Superior temporal gyrus (tissue), 1 donor: Measurements from ENCODE around the gene RFTN1.

Experiments used
- DNase-seq: peaks from one replicate; pipeline ENCODE4 v3.0.0-alpha.2; 2016; ENCODE audit errors: extremely low spot score

Gene RFTN1

DNA sequence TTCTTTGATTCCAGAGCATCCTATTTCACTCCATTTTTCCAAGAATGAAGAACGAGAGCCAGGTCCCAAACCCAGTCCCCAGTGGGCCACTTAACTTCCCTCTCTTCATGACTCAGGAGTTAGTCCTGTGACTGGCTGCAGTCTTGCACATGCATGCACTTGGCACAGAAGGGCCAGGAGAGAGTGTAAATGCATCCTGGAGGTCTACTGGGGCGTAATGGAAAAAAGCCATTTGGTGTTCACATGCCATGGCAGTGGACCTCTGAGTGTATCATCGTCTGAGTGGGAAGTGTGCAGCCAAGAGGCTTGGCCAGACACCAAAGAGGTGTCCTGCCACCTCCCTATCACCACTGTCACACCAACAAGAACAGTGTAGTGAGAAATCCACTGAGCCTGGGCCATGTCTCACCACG lies 15.1 kb upstream of the RFTN1 start:
- DNase-seq = no peak

GRCh38 chr3:16528106-16528505 lies 14.6 kb upstream of the RFTN1 start:
- no peak for DNase-seq

DNA sequence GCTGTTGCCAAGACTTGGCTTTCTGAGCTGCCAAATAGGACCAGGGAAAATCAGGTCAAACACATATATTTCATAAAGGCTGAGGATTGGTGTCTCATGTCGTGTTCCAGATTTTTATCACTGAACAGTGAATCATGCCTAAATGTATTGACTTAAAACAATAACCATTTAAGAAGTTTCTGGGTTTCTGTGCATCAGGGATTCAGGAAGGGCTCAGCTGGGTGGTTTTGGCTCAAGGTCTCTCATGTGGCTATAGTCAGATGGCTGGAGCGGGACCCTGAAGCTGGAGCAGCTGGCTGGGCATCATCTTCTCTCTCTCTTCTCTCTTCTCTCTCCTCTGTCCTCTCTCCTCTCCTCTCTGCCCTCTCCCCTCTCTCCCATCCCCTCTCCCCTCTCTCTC lies 10.7 kb upstream of the RFTN1 start:
- DNase-seq = no peak

DNA sequence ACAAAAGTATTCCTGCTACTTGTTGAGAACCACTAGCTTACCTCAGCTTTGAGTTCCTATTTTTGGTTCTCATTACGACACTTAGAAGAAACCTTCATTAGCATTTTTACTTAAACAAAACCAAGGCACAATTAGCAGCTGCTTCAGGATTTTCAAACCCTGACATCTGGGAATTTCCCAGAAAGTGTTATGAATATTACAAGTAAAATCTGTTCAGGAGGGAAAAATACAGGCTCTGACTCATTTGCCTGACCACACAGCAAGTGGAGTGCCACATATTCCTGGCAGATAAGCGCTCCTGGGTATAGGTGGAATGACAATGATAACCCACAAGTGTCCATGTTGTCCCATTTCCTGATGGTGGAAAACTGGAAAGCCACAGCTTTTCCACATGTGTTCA lies 10.3 kb upstream of the RFTN1 start:
- DNase-seq = peak; percentile 60

DNA sequence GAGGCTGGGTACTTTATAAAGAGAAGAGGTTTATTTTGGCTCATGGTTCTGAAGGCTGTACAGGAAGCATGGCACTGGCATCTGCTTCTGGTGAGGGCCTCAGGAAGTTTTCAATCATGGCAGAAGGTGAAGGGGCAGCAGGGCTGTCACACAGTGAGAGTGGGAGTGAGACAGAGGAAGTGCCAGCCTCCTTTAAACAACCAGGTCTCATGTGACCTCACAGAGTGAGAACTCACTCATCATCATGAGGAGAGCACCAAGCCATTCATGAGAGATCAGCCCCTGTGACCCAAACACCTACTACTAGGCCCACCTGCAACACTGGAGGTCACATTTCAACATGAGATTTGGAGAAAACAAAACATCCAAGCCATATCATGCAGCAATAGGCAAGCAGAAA lies 9.3 kb upstream of the RFTN1 start:
- DNase-seq = no peak

- DNase-seq = no peak
Measured at GRCh38 chr3:16520970-16521881, 7.7 kb upstream of the RFTN1 start.

DNA sequence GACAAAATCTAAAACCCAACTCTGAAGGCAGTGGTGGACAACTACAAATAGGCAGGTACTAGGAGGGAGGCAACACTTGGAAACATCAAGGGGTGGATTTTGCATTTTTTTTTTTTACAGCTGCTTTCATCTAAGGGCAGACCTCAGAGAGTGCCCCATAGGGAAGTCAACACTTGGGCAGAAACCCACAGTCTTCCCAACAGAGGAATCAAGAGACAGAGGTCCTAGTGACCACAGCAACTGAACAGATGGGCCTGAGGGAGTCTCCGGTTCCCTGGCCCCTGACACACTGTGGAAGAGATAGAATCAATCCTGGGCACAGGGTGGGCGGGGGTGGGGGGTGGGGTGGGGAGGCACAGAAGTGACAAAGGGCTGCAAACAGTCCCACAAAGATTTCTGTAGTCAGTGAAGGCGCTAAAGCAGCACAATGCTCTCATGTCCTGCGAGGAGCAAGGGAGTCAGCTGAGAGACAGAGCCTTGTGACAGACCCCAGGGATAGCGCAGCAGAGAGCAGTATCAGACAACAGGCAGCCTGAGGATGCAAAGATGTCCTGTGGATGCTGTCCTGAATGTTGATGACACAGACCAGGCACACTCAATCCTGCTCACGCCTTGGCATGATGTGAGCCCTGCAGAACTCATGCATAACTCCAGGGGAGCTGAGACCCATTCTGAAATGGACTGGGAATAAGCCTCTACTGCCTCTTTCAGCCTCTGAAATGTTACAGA lies 6.9 kb upstream of the RFTN1 start:
- no peak for DNase-seq

DNA sequence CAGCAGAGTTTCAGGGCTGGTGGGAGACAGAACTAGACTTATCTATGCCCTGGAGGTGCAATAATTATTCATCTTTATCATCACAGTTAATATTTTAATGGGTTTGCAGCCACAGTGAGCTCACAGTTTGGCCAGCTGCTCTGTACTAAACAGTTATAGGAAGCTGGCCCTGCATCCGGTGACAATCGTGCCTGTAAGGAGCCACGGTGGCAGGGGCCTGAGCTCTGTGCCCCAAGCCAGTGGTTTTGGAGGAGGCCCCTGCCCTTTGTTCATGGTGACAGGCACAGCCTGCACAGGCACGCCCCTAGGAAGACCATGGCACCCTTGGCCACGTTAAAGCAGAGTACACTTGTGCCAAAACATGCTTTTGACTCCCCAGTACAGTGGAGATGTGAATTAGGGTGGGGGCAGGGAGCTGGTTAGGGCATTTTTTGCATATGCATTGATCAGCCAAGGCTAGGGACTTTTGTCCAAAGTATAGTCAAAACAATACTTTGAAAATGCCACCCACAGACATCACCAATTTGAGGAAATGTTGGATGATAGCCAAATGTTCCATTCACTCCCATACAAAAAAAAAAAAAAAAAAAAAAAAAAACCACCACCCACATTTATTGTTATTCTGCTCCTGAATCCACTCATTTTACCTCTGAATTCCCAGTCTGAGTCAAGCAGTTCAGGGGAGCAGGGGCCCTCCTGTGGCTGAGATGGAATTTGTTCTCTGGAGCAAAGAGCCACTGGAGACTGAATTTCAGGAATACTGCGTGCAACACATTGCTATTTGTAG lies 3.4 kb upstream of the RFTN1 start:
- peak; percentile 70 for DNase-seq

DNA sequence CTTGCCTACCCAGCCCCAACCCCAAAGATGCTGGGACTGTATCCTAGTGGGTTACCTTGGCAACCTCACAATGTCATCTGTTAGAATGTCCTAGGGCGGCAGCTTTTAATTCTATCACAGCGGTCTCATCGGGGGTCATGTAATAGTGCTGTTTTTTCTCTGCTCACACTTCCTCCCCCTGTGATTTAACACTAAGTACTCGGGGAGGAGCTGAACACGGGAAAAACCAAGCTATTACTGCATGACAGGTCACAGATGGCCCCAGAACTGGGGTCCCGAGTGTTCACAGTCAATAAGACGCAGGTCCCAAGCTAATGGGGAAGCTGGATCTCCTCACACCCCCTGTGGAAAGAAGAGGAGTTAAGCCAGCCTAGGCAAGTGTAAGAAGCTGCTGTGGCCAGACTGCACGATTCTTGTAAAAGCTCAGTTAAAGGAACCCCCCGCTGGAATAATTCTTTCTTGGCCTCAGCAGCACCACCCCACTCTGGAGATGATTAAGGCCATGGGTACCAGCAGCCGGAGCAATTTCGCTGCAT lies 2.5 kb upstream of the RFTN1 start:
- DNase-seq = no peak

DNA sequence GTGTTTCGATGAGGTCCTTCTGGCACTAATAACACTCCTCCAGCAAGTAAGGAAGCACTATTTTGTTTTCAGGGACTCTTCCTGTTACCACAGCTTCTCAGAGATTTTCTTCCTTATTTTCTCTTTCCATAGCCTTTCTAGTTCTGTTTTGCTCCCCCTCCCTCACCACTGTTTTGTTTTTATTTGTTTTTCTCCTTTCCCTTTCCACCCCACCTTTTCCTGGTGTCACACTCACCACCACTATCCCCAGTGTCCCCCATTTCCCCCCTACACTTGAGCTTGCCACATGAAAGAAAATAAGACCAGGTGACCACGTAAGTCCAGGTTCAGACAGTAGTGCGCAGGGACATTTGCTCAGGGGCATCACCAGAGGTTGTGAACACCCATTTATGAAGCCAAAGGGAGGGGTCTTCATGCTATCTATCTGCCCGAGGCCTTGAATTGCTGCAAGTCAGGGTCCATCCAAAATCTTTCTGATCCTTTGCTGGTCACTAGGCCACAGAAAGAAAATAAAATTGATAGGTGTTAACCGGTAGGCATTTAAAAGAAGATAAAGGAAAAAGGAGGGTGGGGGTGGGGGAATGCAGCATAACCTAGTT lies 1.4 kb upstream of the RFTN1 start:
- DNase-seq = no peak

- peak; percentile 10 for DNase-seq
Measured at GRCh38 chr3:16514021-16514700, 662 bp upstream of the RFTN1 start.

DNA sequence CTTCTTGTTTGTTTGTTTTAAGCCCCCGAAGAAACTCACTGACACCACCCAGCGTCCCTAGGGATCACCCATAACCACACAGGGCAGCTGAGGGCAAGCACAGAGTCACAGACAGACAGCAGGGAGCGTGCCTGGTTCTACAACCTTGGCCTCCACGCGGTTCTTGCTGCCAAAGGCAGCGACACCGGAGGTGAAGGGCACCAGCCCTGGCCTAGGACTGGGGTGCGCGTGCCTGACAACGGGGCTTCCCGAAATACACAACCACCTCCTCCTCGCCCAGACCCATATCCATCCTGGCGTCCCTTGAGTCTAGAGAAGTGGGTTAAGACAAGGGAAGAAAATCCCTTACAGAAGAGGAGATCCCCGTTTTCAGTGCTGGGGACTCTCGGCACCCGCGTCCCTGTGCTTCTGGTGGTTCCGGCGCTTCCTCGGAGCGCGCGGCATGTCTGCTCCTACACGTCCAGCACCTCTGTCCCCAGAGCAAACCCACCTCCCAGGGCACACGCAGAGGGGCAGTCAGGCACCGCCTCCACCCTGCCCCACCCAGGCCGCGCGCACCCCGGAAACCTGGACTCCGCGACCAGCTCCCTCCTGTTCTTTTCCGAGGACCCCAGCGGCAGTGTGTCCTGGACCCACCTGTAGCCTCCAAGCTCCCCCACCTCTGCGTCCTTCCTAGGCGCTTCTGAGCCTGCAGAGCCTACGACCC lies 911 bp downstream of the RFTN1 start:
- no peak for DNase-seq

GRCh38 chr3:16511681-16512434 lies 1.6 kb downstream of the RFTN1 start:
- DNase-seq = no peak

DNA sequence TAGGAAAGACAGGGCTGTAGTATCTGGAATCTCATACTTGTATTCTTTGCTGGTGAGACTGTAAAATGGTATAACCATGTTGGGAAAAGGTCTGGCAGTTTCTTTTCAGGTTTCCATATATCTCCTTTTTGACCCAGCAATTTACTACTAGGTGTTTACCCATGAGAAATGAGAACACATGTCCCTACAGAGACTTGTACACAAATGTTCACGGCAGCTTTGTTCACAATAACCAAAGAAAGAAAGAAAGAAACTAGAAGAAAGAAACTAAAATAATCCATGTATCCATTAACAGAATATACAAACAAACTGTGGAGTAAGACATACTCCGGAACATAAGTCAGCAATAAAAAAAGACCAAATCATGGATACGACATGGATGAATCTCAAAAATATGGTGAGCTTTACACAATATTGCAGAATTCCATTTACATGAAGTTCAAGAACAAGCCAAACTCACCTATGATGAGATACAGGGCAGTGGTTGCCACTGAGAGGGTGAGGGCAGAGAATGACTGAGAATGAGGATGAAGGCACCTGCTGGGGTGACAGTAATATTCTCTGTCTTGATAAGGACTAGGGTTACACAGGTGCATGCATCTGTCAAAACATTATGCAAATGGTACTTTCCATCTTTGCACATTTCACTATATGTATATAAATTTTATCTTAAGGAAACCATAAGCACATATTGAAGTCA lies 2.7 kb downstream of the RFTN1 start:
- DNase-seq = no peak

DNA sequence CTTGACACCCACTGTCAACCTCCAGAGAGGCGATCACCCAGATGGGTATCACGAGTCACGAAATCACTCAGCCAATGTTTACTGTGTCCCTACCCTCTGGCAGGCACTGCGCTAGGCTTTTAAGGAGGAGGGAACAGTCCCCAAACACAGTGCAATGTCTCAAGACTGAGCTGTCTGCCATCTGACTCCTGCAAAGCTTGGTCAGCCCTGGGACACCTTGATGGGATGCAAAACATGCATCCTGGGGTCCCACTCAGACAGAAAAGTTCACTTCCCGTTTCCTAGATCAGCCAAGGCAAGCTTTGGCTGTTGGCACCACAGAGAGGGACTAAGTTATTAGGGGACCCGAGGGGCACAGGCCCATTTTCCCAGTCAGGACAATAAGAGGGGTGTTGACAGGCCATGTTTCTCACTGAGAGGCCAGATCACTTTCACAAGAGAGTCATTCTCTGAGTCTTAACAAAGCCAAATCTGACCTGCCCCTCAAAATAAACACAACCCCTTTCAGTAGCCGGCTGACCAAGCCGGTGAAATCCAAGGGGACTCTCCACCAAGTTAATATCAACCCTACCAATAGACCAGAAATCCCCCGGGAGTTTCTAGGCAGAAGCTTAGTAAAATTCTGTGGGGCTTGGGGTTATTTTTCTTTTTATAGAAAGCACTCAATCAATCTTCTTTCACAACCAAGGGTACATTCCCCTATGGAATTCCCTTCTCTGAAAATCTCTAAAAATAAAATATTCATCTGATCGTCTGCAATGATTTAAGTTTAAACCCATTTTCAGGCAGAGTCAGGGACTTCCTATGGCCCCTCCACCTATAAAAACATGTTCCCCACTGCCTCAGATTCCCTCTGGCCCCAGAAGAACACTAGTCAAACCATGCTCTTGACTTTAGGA lies 3.5 kb downstream of the RFTN1 start:
- no peak for DNase-seq

DNA sequence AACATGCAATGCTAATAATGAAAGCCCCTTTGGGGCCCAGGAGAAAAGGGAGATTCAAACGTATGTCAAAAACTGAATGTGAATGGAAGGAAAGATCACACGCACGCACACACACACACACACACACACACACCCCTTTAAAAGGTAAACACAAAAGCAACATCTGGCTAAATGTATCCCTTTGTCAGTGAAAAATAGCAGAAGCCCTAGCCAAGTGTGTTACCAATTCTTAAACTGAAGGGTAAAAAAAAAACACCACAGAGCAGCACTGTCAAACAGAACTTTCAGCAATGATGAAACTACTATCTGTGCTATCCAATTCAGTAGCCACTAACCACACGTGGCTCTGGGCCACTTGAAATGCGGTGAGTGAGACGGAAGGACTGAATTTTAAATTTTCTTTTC lies 4.9 kb downstream of the RFTN1 start:
- DNase-seq = no peak

DNA sequence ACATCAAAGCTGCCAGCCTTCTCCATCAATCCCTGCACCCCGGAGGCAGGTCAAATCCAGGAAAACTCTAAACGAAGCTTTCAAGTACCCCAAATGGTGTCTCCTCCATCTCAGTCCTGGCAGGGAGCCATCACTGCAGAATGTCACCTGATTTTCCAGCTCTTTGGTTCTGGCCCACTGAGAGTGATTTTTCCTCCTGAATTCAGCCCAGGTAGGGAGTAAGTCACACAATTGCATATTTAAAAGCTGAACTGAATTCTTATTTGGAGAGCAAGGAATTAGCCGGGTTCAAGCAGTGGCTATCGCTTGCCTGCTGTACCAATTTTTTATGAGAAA lies 5.3 kb downstream of the RFTN1 start:
- no peak for DNase-seq

DNA sequence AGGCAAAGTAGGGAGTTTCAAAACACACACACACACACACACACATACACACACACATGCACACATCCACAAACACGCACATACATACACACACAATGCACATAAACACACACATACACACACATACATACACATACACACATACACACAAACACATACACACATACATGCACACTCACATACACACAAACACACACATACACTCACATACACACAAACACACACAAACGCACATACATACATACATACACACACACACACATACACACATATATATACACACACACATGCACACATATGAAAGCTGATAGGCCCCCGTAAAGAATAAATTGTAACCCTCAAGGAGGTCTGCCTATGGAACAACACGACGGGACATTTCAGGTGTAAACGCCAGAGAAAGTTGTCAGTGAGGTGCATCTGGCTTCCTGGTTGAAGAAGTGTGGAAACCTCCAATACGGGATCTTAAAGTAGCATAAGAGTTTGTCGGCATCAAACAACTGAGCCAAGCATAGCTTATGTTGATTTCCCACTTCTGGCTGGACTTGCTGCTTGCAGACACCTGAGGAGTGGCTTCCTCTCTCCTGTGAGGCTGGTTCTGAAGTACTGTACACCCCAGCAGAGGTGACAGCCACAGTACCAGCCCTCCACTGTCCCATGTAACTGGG lies 5.8 kb downstream of the RFTN1 start:
- DNase-seq = no peak
